OCI-LY1 (cell line): ENCODE data around the gene OR2AT4.

Experiments used
- H2AFZ ChIP-seq: fragments of 200-600 bp; sonication (generic), shearing (Covaris generic); 2 replicates; pipeline ENCODE4 v1.6.0; 2014; ENCODE audit warnings: antibody characterized with exemption, mild to moderate bottlenecking, low read length
- H3F3A ChIP-seq: fragments of 200-600 bp; sonication (generic), shearing (Covaris generic); 2 replicates; pipeline ENCODE4 v1.6.0; 2014; ENCODE audit warnings: mild to moderate bottlenecking, antibody characterized with exemption, low read length, moderate library complexity; ENCODE audit not compliant: insufficient read depth
- H3K27ac ChIP-seq: fragments of 200-600 bp; sonication (generic); 2 replicates; pipeline ENCODE4 v1.5.1; 2014; ENCODE audit warnings: low read length, mixed run types, mild to moderate bottlenecking, low read depth; ENCODE audit not compliant: poor library complexity, severe bottlenecking
- H3K27me3 ChIP-seq: fragments of 200-600 bp; sonication (generic); 2 replicates; pipeline ENCODE4 v1.6.0; 2014; ENCODE audit warnings: antibody characterized with exemption, mild to moderate bottlenecking, low read length, moderate library complexity; ENCODE audit not compliant: insufficient read depth
- H3K36me3 ChIP-seq: fragments of 200-600 bp; sonication (generic); 2 replicates; pipeline ENCODE4 v1.6.1; 2014; ENCODE audit warnings: mild to moderate bottlenecking, antibody characterized with exemption, low read length, moderate library complexity, mixed read lengths; ENCODE audit not compliant: insufficient read depth
- H3K4me1 ChIP-seq: fragments of 200-600 bp; sonication (generic); 2 replicates; pipeline ENCODE4 v1.5.1; 2014; ENCODE audit warnings: mild to moderate bottlenecking, low read length, moderate library complexity; ENCODE audit not compliant: insufficient read depth, severe bottlenecking
- H3K4me2 ChIP-seq: fragments of 200-600 bp; sonication (generic), shearing (Covaris generic); 2 replicates; pipeline ENCODE4 v1.6.1; 2014; ENCODE audit warnings: low read length
- H3K4me3 ChIP-seq: fragments of 200-600 bp; sonication (generic); 2 replicates; pipeline ENCODE4 v1.5.1; 2014; ENCODE audit warnings: low read length, low read depth, mild to moderate bottlenecking, mixed read lengths; ENCODE audit not compliant: poor library complexity, severe bottlenecking
- H3K79me2 ChIP-seq: fragments of 200-600 bp; shearing (Covaris generic); 2 replicates; pipeline ENCODE4 v1.6.1; 2016; ENCODE audit warnings: mixed run types, low read length, mixed read lengths; ENCODE audit not compliant: insufficient read depth
- H3K9ac ChIP-seq: fragments of 200-600 bp; sonication (generic), shearing (Covaris generic); 2 replicates; pipeline ENCODE4 v1.6.1; 2014; ENCODE audit warnings: mild to moderate bottlenecking, low read length, mixed read lengths
- H3K9me2 ChIP-seq: fragments of 200-600 bp; sonication (generic), shearing (Covaris generic); 2 replicates; pipeline ENCODE4 v1.6.1; 2014; ENCODE audit warnings: low read depth, mild to moderate bottlenecking, low read length, mixed read lengths
- H3K9me3 ChIP-seq: fragments of 200-600 bp; shearing (Covaris generic); 2 replicates; pipeline ENCODE4 v1.6.1; 2014; ENCODE audit warnings: low read length, mixed read lengths
- H4K20me1 ChIP-seq: fragments of 200-600 bp; sonication (generic), shearing (Covaris generic); 2 replicates; pipeline ENCODE4 v1.6.0; 2016; ENCODE audit warnings: mild to moderate bottlenecking, low read length; ENCODE audit not compliant: insufficient read depth
- CTCF ChIP-seq: fragments of 200-600 bp; sonication (generic), shearing (Covaris generic); IDR thresholded peaks from 2 replicates; pipeline ENCODE4 v1.5.1; 2017; ENCODE audit warnings: mild to moderate bottlenecking, antibody characterized with exemption, low read length, moderate library complexity, mixed read lengths
- EZH2 ChIP-seq: fragments of 200-600 bp; sonication (generic), shearing (Covaris generic); IDR thresholded peaks from 2 replicates; pipeline ENCODE4 v1.8.0; 2017; ENCODE audit warnings: borderline replicate concordance, mixed run types, mild to moderate bottlenecking, antibody characterized with exemption, low read length, moderate library complexity, mixed read lengths

Gene OR2AT4

GRCh38 chr11:75041263-75041662 is 55.4 kb downstream of the OR2AT4 start:
- Histone ChIP-seq H3K9me2 (no peaks in the 10 kb centered on the region), H3K4me1 (peaks cover 3% of the 10 kb centered on the region), H3K36me3 (no peaks in the 10 kb centered on the region), H3K27ac (no peak overlapping the region), H3K79me2 (no peaks in the 10 kb centered on the region), H4K20me1 (no peaks in the 10 kb centered on the region), H3K27me3 (no peaks in the 10 kb centered on the region), H2AFZ (no peak overlapping the region), H3K4me2 (no peak overlapping the region), H3K9me3 (no peaks in the 10 kb centered on the region), H3K9ac (no peak overlapping the region), H3F3A (no peaks in the 10 kb centered on the region), H3K4me3 (no peak overlapping the region)
- no peak for TF ChIP-seq CTCF
- no peak for TF ChIP-seq EZH2

GRCh38 chr11:75040167-75040770 is 56.4 kb downstream of the OR2AT4 start:
- no peak overlapping the region for H3K4me2 ChIP-seq
- no peaks in the 10 kb centered on the region for H3K36me3 ChIP-seq
- H3K4me3 ChIP-seq, result no peak overlapping the region
- no peaks in the 10 kb centered on the region for H4K20me1 ChIP-seq
- H3K79me2 ChIP-seq, result no peaks in the 10 kb centered on the region
- H3K9ac ChIP-seq, result no peak overlapping the region
- no peak overlapping the region for H3K27ac ChIP-seq
- TF ChIP-seq CTCF (no peak), EZH2 (no peak)
- peaks cover 13% of the 10 kb centered on the region for H3K4me1 ChIP-seq
- no peaks in the 10 kb centered on the region for H3F3A ChIP-seq
- no peak overlapping the region for H2AFZ ChIP-seq
- H3K27me3 ChIP-seq, result no peaks in the 10 kb centered on the region
- no peaks in the 10 kb centered on the region for H3K9me2 ChIP-seq
- no peaks in the 10 kb centered on the region for H3K9me3 ChIP-seq

DNA sequence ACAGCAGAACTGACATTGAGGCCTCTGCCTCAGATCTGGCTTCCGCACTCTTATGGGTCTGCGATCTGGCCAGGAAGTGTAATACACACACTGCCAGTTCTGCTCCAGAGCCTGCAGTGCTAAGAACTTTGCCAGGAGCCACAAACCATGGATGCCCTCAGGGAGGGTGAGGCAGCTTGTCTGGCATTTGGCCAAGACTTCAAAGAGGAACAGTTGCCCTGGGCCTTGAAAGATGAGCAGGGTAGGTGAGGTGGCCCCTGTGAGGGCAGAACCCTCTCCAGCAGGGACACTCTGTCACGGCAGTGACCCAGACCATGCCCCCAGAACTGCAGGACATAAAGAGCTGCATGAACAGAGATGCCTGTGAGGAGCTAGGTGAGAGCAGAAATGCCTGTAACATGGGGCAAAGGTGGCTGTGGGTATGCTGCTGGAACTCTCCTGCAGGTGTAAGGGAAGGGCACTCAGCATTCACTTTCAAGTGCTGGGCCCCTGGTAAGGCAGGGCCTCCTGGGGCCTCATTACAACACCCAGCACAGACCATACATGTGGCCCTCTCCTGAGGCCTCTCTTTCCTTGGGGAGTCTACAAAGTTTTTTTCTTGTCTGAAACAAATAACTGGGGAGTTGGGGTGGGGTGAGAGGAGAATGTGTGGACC is 60.6 kb downstream of the OR2AT4 start:
- Histone ChIP-seq H3F3A (no peaks in the 10 kb centered on the region), H3K9me2 (no peaks in the 10 kb centered on the region), H3K9me3 (no peaks in the 10 kb centered on the region), H3K9ac (no peak overlapping the region), H3K36me3 (no peaks in the 10 kb centered on the region), H3K27ac (peak overlapping the region; percentile 13), H3K4me3 (no peak overlapping the region), H3K4me2 (no peak overlapping the region), H2AFZ (no peak overlapping the region), H3K4me1 (peaks cover 14% of the 10 kb centered on the region), H3K79me2 (no peaks in the 10 kb centered on the region), H3K27me3 (no peaks in the 10 kb centered on the region), H4K20me1 (no peaks in the 10 kb centered on the region)
- TF ChIP-seq CTCF, result no peak
- TF ChIP-seq EZH2, result no peak
